GM12865 (cell line): ENCODE results near the gene SLC25A38.

Source experiments
- DNase-seq: peaks from one replicate; pipeline ENCODE4 v3.0.0; 2010; ENCODE audit warnings: low read depth
- H3K4me3 ChIP-seq: 2 replicates; pipeline ENCODE4 v1.5.1; 2011; ENCODE audit warnings: mild to moderate bottlenecking, low read depth, low read length, control low read depth
- TF ChIP-seq, protein P1 (sequence below): IDR thresholded peaks from 2 replicates; pipeline ENCODE4 v1.5.1; 2011; ENCODE audit warnings: low read length, control low read depth, low read depth, inconsistent platforms; ENCODE audit not compliant: insufficient read depth; ENCODE audit errors: missing control alignments

Gene SLC25A38

GRCh38 chr3:39435006-39435748, 52.0 kb downstream of the SLC25A38 start:
- no peak overlapping the region for H3K4me3 ChIP-seq
- no peak for DNase-seq
- TF ChIP-seq, protein P1, sequence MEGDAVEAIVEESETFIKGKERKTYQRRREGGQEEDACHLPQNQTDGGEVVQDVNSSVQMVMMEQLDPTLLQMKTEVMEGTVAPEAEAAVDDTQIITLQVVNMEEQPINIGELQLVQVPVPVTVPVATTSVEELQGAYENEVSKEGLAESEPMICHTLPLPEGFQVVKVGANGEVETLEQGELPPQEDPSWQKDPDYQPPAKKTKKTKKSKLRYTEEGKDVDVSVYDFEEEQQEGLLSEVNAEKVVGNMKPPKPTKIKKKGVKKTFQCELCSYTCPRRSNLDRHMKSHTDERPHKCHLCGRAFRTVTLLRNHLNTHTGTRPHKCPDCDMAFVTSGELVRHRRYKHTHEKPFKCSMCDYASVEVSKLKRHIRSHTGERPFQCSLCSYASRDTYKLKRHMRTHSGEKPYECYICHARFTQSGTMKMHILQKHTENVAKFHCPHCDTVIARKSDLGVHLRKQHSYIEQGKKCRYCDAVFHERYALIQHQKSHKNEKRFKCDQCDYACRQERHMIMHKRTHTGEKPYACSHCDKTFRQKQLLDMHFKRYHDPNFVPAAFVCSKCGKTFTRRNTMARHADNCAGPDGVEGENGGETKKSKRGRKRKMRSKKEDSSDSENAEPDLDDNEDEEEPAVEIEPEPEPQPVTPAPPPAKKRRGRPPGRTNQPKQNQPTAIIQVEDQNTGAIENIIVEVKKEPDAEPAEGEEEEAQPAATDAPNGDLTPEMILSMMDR = no peak

DNA sequence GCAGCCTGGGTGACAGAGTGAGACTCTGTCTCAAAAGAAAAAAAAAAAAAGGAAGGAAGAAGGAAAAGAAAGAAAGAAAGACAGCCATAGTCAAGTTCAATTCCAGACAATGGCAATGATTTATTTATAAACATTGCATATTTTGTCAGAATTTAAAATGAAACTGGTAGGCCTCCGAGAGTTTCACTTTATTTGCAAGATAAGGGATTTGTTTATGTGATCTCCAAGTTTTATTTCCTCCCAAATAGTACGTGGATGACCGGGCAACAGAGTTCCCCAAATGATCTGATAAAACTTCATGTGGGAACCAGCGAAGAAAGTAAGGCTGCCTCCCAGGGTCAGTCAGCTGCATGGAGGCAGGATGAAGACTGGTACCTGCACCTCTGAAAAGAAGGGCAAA, 55.7 kb downstream of the SLC25A38 start:
- TF ChIP-seq, protein P1 = no peak
- no peak for DNase-seq
- no peak overlapping the region for H3K4me3 ChIP-seq

- no peak for DNase-seq
- TF ChIP-seq, protein P1 = no peak
- H3K4me3 ChIP-seq = no peak overlapping the region
Measured at GRCh38 chr3:39440316-39440715, 57.1 kb downstream of the SLC25A38 start.

GRCh38 chr3:39443530-39443929, 60.4 kb downstream of the SLC25A38 start:
- DNase-seq = peak; percentile 7

GRCh38 chr3:39445927-39446326, 62.8 kb downstream of the SLC25A38 start:
- H3K4me3 ChIP-seq = no peak overlapping the region
- TF ChIP-seq, protein P1 = no peak
- no peak for DNase-seq

More at GRCh38 chr3:39443530-39443929, 60.4 kb downstream of the SLC25A38 start:
- TF ChIP-seq, protein P1 = peak; percentile 14
- H3K4me3 ChIP-seq = no peak overlapping the region

GRCh38 chr3:39446444-39446843, 63.3 kb downstream of the SLC25A38 start:
- TF ChIP-seq, protein P1 = no peak
- no peak overlapping the region for H3K4me3 ChIP-seq
- no peak for DNase-seq
